ENCODE measurements around the gene GRID2.

The GRID2 gene

GRCh38 chr4:93502991-93503390 is 1199.2 kb downstream of the GRID2 start:
- H3K4me3 ChIP-seq (ENCODE audit: low read depth, low read length), result no peak overlapping the region
- TF ChIP-seq CTCF (IDR thresholded peaks at IDR 0.05; ENCODE audit: control insufficient read depth, extremely low read depth, insufficient read depth), result no peak
- DNase-seq (ENCODE audit: low read depth), result no peak

- no peak overlapping the region for H3K4me3 ChIP-seq (ENCODE audit: low read depth, low read length)
- TF ChIP-seq CTCF (IDR thresholded peaks at IDR 0.05; ENCODE audit: control insufficient read depth, extremely low read depth, insufficient read depth), result no peak
- DNase-seq (ENCODE audit: low read depth), result no peak
Measured at GRCh38 chr4:93513851-93514250, 1210.1 kb downstream of the GRID2 start.

GRCh38 chr4:93515208-93515607 is 1211.4 kb downstream of the GRID2 start:
- TF ChIP-seq CTCF (IDR thresholded peaks at IDR 0.05; ENCODE audit: control insufficient read depth, extremely low read depth, insufficient read depth), result no peak
- DNase-seq (ENCODE audit: low read depth), result no peak
- no peak overlapping the region for H3K4me3 ChIP-seq (ENCODE audit: low read depth, low read length)

GRCh38 chr4:93529692-93530372 is 1226.1 kb downstream of the GRID2 start:
- H3K4me3 ChIP-seq (ENCODE audit: low read depth, low read length), result no peak overlapping the region
- TF ChIP-seq CTCF (IDR thresholded peaks at IDR 0.05; ENCODE audit: control insufficient read depth, extremely low read depth, insufficient read depth), result no peak
- DNase-seq (ENCODE audit: low read depth), result no peak

- DNase-seq (ENCODE audit: low read depth), result no peak
- H3K4me3 ChIP-seq (ENCODE audit: low read depth, low read length), result no peak overlapping the region
- no peak for TF ChIP-seq CTCF (IDR thresholded peaks at IDR 0.05; ENCODE audit: control insufficient read depth, extremely low read depth, insufficient read depth)
Measured at GRCh38 chr4:93532234-93532633, 1228.5 kb downstream of the GRID2 start.

- DNase-seq (ENCODE audit: low read depth), result no peak
- no peak overlapping the region for H3K4me3 ChIP-seq (ENCODE audit: low read depth, low read length)
- no peak for TF ChIP-seq CTCF (IDR thresholded peaks at IDR 0.05; ENCODE audit: control insufficient read depth, extremely low read depth, insufficient read depth)
Measured at GRCh38 chr4:93540562-93540961, 1236.8 kb downstream of the GRID2 start.

- TF ChIP-seq CTCF (IDR thresholded peaks at IDR 0.05; ENCODE audit: control insufficient read depth, extremely low read depth, insufficient read depth), result no peak
- no peak for DNase-seq (ENCODE audit: low read depth)
- H3K4me3 ChIP-seq (ENCODE audit: low read depth, low read length), result no peak overlapping the region
Measured at GRCh38 chr4:93561842-93562241, 1258.1 kb downstream of the GRID2 start.

Data from LNCaP clone FGC (cell line).